ENCODE data around the gene AQP5. TPM values are rescaled to one million over a fixed set of nuclear protein-coding genes. Genes with fewer than 3 reads are reported as not detected.

The AQP5 gene
- total RNA-seq, 2 experiments from 2014 or later, result not detected

DNA sequence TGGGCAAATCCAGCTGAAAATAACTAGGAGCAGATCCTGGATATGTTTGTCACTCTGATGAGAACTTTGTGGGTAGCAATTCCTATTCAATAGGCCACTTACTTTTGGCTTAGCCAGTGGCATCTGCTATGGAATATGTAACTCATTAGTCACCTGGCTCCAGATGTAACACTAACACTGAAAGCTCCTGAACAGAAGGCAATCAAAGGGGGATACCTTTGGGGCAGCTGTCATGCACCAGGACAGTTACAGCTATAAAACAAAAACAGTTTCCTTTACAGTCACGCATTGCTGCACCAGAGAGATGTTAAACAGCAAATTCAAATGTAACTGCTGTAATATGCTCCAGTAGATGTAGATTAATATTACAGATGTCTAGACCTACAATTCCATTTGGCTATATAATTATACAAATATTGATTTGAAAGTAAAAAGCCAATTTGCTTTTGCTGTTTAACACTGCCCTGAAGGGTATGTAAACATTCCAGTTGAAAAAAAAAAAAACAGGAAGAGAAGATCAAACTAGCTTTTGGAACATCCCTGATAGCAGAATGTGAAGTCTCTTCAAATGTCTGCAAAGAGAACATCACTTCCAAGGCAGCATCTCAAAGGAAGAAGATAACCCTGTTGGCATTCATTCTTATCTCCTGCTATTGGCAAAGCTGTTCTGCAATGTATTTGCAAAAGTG is 45.2 kb downstream of the AQP5 start:
- Mint-ChIP-seq H3K36me3 (ENCODE audit: low read depth) (peaks cover 30% of the 10 kb centered on the region), H3K4me3 (no peak overlapping the region), H3K27me3 (ENCODE audit: low read depth) (no peaks in the 10 kb centered on the region), H3K9me3 (no peaks in the 10 kb centered on the region), H3K27ac (no peak overlapping the region), H3K4me1 (ENCODE audit: low read depth) (peaks cover 2% of the 10 kb centered on the region)
- intact Hi-C loops (cut with micrococcal nuclease), result no loop called here
- no peak for DNase-seq
- CTCF ChIA-PET, result interaction anchor here (0.6 to 1.5 kb wide), 9 partner anchors 10 to 457 kb away, joined by 3 to 5 read pairs (median 3); no protein-coding TSS in a partner anchor

DNA sequence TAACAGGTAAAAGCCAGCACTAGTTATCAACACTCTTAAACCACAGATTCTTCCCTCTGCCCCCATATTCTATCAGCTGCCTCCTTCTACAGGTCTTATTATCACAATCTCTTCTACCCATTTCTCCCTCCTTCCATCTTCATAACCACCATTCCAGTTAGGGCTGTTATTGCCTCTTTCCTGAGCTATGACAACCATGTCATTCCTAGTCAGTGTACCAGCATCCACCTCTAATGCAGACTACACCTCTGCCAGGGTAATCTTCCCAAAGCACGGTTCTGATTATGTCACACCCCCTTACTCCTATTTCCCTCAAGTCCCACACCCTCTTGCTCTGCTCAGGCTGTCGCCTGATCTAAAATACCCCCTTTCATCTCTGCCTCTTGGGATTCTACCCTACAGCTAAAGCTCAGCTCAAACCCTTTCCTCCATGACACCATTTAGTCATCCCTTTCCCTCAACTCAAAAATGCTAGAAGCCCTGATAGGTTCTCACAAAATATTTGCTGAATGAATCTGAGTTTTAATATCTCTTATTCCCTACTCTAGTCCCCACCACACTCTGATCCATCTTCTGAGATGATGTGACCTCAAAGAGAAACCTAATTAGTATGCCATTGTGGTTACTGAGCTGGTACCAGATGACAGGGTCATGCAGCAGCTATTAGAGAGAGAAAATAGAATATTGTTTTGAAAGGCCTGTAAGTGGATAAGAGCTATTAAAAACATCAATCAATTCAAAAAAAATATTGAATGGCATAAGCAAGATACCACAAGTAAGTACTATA is 51.9 kb downstream of the AQP5 start:
- no peak overlapping the region for H3K27ac Mint-ChIP-seq
- no peaks in the 10 kb centered on the region for H3K9me3 Mint-ChIP-seq
- no peaks in the 10 kb centered on the region for H3K4me1 Mint-ChIP-seq (ENCODE audit: low read depth)
- no peak overlapping the region for H3K4me3 Mint-ChIP-seq
- CTCF ChIA-PET, result interaction anchor here (0.5 to 1.8 kb wide), 3 partner anchors 25 to 68 kb away, joined by 3 to 9 read pairs (median 5); no protein-coding TSS in a partner anchor
- no peaks in the 10 kb centered on the region for H3K27me3 Mint-ChIP-seq (ENCODE audit: low read depth)
- no peak for DNase-seq
- peaks cover 19% of the 10 kb centered on the region for H3K36me3 Mint-ChIP-seq (ENCODE audit: low read depth)
- intact Hi-C loops (cut with micrococcal nuclease), result no loop called here

DNA sequence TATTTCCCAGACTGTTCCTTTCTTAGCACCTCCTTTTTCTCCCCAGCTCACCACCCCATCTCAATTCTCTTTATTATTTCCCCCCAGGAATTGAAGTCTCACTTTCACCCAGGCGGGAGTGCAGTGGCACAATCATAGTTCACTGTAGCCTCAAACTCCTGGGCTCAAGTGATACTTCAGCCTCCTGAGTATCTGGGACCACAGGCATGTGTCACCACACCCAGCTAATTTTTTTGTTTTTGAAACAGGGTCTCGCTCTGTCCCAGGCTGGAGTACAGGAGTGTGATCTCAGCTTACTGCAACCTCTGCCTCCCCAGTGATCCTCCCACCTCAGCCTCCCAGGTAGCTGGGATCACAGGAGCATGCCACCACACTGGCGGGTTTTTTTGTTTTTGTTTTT is 52.7 kb downstream of the AQP5 start:
- Mint-ChIP-seq H3K9me3 (no peaks in the 10 kb centered on the region), H3K4me1 (ENCODE audit: low read depth) (peaks cover 2% of the 10 kb centered on the region), H3K27me3 (ENCODE audit: low read depth) (no peaks in the 10 kb centered on the region), H3K4me3 (no peak overlapping the region), H3K27ac (no peak overlapping the region), H3K36me3 (ENCODE audit: low read depth) (peaks cover 19% of the 10 kb centered on the region)
- intact Hi-C loops (cut with micrococcal nuclease), result no loop called here
- CTCF ChIA-PET, result interaction anchor here (0.5 to 1.8 kb wide), 3 partner anchors 24 to 69 kb away, joined by 3 to 9 read pairs (median 5); no protein-coding TSS in a partner anchor
- no peak for DNase-seq

Other genes with a start within 250 kb of the AQP5 start
- 100 to 1,000 TPM; 466 to 498 TPM for gene TMBIM6, start 220.3 kb upstream of the AQP5 start, total RNA-seq
- gene NCKAP5L, start 133.5 kb upstream of the AQP5 start, total RNA-seq, result 1 to 10 TPM; 2.8 TPM
- gene BCDIN3D, start 118.8 kb upstream of the AQP5 start, total RNA-seq, result 1 to 10 TPM; 2.4 to 4.1 TPM
- gene FAIM2, start 58.0 kb upstream of the AQP5 start, total RNA-seq, result under 1 TPM; 0.17 to 0.42 TPM
- gene AQP2, start 11.1 kb upstream of the AQP5 start, total RNA-seq, result not detected
- gene AQP6, start 11.1 kb downstream of the AQP5 start, total RNA-seq, result not detected
- 100 to 1,000 TPM; 156 to 159 TPM for gene RACGAP1, start 63.6 kb downstream of the AQP5 start, total RNA-seq
- 1 to 10 TPM; 3.2 to 3.7 TPM for gene ASIC1, start 95.7 kb downstream of the AQP5 start, total RNA-seq
- 10 to 100 TPM; 57.7 to 60.2 TPM for gene SMARCD1, start 123.5 kb downstream of the AQP5 start, total RNA-seq
- gene GPD1, start 142.1 kb downstream of the AQP5 start, total RNA-seq, result under 1 TPM; 0.36 to 0.47 TPM
- 10 to 100 TPM; 47.5 to 48.3 TPM for gene COX14, start 150.4 kb downstream of the AQP5 start, total RNA-seq
- 10 to 100 TPM; 32.6 to 33.6 TPM for gene CERS5, start 205.5 kb downstream of the AQP5 start, total RNA-seq